OCI-LY3 (cell line): ENCODE results near the gene MARK3.

Experiments
- EZH2phosphoT487 ChIP-seq: fragments of 200-600 bp; shearing (Covaris generic); IDR thresholded peaks from 2 replicates; pipeline ENCODE4 v1.6.1; 2018; ENCODE audit warnings: antibody characterized with exemption, mixed run types, low read depth
- TF ChIP-seq, protein P1 (sequence below): fragments of 200-600, 300-600 bp; sonication (generic); IDR thresholded peaks from 2 replicates; pipeline ENCODE4 v1.5.1; 2014; ENCODE audit warnings: antibody characterized with exemption, low read length, low read depth

DNA sequence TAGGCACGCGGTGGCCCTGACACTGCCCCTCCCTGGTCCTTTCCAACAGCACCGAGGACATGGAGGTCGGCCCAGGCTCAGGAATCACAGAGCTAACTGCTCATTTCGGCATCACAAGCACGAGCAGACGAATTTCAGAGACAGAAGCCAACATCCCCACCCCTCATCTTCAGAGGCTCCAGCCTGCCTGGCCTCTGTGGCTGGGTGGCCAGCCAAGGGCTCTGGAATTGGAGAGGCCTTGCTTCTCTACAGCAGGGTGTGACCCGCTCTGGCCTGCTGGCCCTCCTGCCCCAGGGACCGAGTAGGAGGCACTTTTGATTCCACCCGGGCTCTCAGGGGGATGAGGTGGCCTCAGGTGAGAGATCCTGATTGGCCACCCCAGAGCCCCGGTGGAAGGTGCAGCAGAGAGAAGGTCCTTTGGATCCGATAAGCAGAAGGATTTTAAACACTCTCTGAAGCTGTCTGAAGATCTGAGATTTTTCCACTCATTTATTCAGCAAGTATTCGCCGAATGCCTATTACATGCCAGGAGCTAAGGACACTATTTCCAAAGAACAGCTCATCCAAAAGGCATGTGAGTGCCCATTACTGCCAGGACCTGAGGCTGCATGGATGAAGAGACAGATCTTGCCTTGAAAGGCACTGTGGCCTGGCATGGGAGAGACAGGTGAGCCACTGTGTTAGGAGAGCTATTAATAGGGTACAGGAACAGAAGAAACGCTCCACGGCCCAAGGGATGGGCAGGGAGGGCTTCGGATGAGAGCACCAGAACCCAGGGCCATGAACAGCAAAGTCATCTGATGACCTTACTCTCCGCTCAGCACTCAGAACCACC lies 167.0 kb downstream of the MARK3 start:
- TF ChIP-seq, protein P1, sequence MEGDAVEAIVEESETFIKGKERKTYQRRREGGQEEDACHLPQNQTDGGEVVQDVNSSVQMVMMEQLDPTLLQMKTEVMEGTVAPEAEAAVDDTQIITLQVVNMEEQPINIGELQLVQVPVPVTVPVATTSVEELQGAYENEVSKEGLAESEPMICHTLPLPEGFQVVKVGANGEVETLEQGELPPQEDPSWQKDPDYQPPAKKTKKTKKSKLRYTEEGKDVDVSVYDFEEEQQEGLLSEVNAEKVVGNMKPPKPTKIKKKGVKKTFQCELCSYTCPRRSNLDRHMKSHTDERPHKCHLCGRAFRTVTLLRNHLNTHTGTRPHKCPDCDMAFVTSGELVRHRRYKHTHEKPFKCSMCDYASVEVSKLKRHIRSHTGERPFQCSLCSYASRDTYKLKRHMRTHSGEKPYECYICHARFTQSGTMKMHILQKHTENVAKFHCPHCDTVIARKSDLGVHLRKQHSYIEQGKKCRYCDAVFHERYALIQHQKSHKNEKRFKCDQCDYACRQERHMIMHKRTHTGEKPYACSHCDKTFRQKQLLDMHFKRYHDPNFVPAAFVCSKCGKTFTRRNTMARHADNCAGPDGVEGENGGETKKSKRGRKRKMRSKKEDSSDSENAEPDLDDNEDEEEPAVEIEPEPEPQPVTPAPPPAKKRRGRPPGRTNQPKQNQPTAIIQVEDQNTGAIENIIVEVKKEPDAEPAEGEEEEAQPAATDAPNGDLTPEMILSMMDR: no peak
- no peak for TF ChIP-seq EZH2phosphoT487
